Measurements from ENCODE around the gene PLOD3.

DNA sequence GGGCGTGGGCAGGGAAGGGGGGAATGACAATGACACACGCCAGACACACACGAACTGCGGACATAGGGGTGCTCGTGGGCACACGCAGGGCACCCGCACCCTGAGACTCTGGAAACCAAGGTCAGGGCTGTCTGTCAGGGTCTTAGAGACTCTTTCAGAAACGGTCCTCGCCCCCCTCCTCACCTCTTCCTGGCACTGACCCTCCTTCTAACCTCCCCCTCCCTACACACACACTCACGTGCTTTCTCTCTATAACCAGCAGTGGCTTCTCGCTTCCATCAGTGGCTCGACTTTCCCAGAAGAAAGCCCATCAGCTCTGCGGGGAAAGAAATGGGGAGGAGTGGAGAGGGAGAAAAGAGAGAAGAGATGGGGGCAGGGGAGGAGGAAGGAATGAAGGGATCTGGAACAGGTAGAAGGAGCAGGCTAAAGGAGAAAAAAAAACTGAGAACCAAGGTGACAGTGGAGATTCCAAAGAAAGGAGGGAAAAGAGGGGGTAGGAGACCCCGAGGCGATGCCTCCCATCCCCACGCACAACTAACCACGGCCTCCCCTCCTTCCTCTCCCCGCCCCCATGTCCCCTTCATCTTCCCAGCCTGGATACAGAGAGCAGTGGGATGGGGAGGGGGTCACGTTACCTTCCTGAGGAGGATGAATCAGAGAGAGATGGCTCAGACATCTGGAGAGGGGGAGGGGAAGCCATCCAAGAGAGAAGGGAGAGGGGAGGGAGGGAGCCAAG is 50.3 kb downstream of the PLOD3 start:
- TF ChIP-seq, protein P1, sequence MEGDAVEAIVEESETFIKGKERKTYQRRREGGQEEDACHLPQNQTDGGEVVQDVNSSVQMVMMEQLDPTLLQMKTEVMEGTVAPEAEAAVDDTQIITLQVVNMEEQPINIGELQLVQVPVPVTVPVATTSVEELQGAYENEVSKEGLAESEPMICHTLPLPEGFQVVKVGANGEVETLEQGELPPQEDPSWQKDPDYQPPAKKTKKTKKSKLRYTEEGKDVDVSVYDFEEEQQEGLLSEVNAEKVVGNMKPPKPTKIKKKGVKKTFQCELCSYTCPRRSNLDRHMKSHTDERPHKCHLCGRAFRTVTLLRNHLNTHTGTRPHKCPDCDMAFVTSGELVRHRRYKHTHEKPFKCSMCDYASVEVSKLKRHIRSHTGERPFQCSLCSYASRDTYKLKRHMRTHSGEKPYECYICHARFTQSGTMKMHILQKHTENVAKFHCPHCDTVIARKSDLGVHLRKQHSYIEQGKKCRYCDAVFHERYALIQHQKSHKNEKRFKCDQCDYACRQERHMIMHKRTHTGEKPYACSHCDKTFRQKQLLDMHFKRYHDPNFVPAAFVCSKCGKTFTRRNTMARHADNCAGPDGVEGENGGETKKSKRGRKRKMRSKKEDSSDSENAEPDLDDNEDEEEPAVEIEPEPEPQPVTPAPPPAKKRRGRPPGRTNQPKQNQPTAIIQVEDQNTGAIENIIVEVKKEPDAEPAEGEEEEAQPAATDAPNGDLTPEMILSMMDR (IDR thresholded peaks at IDR 0.05; ENCODE audit: insufficient read depth, low read length, poor library complexity, severe bottlenecking), result no peak
- no peak for TF ChIP-seq EZH2phosphoT487 (conservative IDR thresholded peaks at IDR 0.05; ENCODE audit: low read length)

Measured in SU-DHL-6 (cell line).